Cardiac fibroblast (primary cell): ENCODE measurements around the gene SEPTIN1.

ENCODE experiments used
- DNase-seq, 2 donors: peaks; one replicate each; pipeline versions ENCODE4 v3.0.0 to v3.0.0-alpha.2; 2010; ENCODE audit warnings: low read depth in 2 of 2
- H3K4me3 ChIP-seq, 2 donors: replicated peaks in 1 of 2; 1 replicate in 1 of 2; 2 replicates in 1 of 2; pipeline ENCODE4 v1.5.1; 2011; ENCODE audit warnings: low read depth in 2 of 2, low read length in 2 of 2, mild to moderate bottlenecking in 2 of 2, moderate library complexity in 1 of 2
- TF ChIP-seq, protein P1 (sequence below): IDR thresholded peaks from one replicate; pipeline ENCODE4 v1.5.1; 2011; ENCODE audit warnings: low read depth, mild to moderate bottlenecking, low read length, inconsistent platforms

Gene SEPTIN1

DNA sequence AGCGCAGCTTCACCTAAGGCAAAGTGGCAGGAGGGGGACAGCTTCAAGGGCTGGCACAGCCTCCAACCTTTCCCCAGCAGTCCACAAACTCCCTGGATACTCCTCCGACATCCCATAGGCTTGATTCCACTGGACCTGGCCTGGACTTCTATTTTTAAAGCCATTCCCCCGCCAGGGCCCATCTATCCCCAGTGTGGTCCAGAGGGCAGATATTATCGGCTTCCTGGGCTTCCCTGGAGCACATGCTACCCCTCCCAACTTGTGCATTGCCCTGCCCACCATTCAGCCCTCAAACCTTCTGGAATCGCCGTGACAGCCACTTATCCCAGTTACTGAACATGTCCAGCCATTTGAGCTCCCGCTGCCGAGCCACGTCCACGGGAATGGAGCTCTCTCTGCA lies 17.2 kb downstream of the SEPTIN1 start:
- TF ChIP-seq, protein P1, sequence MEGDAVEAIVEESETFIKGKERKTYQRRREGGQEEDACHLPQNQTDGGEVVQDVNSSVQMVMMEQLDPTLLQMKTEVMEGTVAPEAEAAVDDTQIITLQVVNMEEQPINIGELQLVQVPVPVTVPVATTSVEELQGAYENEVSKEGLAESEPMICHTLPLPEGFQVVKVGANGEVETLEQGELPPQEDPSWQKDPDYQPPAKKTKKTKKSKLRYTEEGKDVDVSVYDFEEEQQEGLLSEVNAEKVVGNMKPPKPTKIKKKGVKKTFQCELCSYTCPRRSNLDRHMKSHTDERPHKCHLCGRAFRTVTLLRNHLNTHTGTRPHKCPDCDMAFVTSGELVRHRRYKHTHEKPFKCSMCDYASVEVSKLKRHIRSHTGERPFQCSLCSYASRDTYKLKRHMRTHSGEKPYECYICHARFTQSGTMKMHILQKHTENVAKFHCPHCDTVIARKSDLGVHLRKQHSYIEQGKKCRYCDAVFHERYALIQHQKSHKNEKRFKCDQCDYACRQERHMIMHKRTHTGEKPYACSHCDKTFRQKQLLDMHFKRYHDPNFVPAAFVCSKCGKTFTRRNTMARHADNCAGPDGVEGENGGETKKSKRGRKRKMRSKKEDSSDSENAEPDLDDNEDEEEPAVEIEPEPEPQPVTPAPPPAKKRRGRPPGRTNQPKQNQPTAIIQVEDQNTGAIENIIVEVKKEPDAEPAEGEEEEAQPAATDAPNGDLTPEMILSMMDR = no peak
- H3K4me3 ChIP-seq = no peak overlapping the region
- DNase-seq = no peak

DNA sequence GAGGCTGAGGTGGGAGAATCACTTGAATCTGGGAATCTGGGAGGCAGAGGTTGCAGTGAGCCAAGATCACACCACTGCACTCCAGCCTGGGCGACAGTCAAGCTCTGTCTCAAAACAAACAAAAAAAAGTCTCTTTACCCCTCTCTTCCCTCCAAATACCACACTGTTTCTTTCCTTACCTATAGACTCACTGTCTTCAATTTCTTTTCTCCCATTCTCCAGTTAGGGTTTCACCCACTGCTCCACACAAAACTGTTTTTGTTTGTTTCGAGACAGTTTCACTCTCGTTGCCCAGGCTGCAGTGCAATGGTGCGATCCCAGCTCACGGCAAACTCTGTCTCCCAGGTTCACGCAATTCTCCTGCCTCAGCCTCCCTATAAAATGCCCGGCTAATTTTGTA lies 21.2 kb downstream of the SEPTIN1 start:
- DNase-seq = no peak
- H3K4me3 ChIP-seq = no peak overlapping the region
- TF ChIP-seq, protein P1 = no peak

DNA sequence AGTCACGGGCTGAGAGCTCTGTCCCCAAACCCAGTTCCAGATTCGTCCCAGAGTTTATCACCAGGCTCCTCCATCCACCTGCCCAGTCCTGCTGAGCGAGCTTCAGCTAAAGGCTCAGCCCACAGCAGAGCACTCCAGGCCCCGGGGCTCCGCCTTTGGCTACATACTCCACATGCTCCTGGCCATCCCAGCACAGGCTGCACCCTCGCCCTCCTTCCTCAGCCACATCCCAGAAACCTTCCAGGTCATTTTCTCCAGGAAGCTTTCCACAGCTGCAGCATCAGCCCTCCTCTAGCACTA lies 22.5 kb downstream of the SEPTIN1 start:
- TF ChIP-seq, protein P1 = no peak
- no peak overlapping the region for H3K4me3 ChIP-seq
- DNase-seq = no peak

DNA sequence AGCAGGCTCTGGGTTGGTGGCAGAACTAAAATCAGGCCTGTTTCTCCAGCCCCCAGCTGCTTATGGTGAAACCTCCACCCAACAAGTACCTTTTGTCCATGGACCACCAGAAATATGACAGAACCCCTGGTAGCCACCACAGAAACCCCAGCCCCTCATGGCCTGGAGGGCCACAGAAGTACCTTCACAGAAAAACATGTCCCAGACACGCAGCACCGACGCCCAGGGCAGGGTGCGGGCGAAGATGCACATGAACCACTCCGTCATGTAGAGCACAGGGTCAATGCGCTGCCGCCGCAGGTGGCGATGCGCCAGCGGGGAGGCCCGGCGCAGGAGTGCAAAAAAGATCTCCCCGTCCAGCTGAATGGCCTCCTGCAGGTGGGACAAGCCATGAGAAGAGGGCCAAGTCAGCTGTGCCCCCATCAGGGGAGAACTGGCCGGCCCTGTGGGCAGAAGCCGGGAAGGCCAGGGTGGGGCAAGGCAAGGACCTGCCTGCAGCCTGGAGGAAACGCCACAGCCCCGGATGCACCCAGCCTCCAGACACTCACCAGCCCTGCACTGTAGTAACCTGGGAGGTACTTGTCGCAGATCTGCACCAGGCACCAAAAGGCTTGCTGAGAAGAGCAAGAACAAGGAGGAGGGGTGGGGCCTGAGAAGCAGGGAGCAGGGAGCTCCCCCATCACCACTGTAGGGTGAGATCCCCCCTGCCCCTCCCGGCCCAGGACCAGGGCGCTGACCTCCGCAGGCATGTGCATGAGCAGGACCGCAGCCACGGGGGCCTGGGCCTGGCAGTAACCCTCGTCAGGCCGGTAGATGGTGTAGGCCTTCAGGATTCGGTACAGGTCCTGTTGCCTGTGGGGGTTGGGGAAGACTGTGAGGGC lies 23.1 kb downstream of the SEPTIN1 start:
- TF ChIP-seq, protein P1 = no peak
- no peak overlapping the region for H3K4me3 ChIP-seq
- DNase-seq = no peak

DNA sequence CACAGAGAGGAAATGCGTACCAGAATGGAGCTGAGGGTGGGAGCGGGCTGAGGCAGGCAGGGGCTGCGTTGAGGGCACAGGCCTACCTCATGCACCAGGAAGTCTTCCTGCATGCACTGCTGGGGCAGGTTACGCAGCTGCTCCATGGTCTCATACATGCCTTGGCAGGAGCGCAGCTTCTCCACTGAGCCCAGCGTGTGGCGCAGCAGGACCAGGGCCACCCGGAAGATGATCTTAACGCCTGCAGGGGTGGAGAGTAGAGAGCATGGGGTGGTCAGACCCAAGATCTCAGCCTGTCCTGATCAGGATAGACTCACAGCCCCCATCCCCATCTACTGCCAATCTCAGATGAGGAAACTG lies 23.8 kb downstream of the SEPTIN1 start:
- DNase-seq = no peak

DNA sequence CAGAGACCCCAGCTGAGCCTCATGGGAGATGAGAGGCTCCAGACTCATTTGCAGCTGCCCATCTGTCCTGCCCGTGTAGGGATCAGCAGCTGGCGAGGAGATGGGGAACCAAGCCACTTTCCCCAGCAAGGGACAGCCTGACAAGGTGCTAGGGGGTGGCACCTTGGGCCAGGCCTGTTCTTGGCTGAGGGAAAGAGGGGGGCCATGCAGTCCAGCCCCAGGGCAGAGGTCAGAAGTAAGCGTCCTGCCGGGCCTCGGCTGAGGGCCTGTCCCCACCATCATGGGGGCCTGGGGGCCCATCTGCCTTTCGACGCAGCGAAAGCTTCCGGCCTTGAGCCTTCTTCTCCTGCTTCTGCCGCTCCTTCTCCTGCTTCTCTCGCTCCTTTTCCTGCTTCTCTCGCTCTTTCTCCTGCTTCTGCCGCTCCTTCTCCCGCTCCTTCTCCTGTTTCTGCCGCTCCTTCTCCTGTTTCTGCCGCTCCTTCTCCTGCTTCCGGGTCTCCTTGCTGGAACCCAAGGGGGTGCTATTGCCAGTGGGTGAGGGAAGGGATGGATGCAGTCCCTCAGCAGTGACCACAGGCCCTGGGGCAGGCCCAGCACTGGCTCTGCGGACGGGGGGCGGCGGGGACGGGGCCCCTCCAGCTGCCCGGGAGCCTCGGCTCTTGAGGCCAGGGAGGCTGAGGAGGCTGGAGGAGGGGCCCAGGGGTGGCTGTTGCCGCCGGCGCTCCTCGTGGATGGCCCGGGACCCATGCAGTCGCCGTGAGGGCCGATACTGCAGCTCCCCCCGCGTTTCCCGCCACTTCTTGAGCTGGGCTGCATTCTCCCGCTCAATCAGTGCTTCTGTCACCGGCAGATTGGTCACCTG lies 24.4 kb downstream of the SEPTIN1 start:
- DNase-seq = no peak
- no peak overlapping the region for H3K4me3 ChIP-seq
- TF ChIP-seq, protein P1 = no peak

More for the DNA sequence above, 23.8 kb downstream of the SEPTIN1 start:
- TF ChIP-seq, protein P1 = no peak
- H3K4me3 ChIP-seq = no peak overlapping the region
